GM18951 (cell line): Measurements from ENCODE around the gene CCDC85B.
A peak's percentile ranks its signal among the peaks of the same experiment; 100 is the strongest.

ENCODE experiments used
- POLR2A ChIP-seq: IDR thresholded peaks from 4 replicates; pipeline ENCODE4 v1.6.1; 2011; ENCODE audit warnings: mild to moderate bottlenecking; ENCODE audit not compliant: insufficient read length, insufficient read depth; ENCODE audit errors: extremely low read depth
- in situ Hi-C: fragments of 300-500 bp; cut with MboI; formaldehyde crosslinking; loops from one replicate; pipeline ENCODE4 v1.12.0; 2022; ENCODE audit warnings: low sequenced_read_pairs, mixed read lengths, inconsistent platforms; ENCODE audit not compliant: unreplicated experiment

CCDC85B gene

GRCh38 chr11:65860278-65861164 is 30.0 kb upstream of the CCDC85B start, which contains the start of gene MUS81:
Gene MUS81, plus strand, starts transcription at chr11:65860433. Its CDS starts 321 bp downstream, at chr11:65860754.
- in situ Hi-C loops = no loop called here
- peak; percentile 81 for TF ChIP-seq POLR2A

GRCh38 chr11:65861165-65861505 is 29.3 kb upstream of the CCDC85B start:
- in situ Hi-C loops = no loop called here
- TF ChIP-seq POLR2A = no peak

GRCh38 chr11:65861533-65862183 is 28.8 kb upstream of the CCDC85B start:
- in situ Hi-C loops = no loop called here
- no peak for TF ChIP-seq POLR2A

- in situ Hi-C loops = no loop called here
- TF ChIP-seq POLR2A = no peak
Observed at GRCh38 chr11:65862191-65862735, 28.2 kb upstream of the CCDC85B start.

GRCh38 chr11:65862941-65863888 is 27.3 kb upstream of the CCDC85B start:
- in situ Hi-C loops = no loop called here
- no peak for TF ChIP-seq POLR2A

- in situ Hi-C loops = no loop called here
- no peak for TF ChIP-seq POLR2A
Observed at GRCh38 chr11:65863889-65864705, 26.4 kb upstream of the CCDC85B start.

- no peak for TF ChIP-seq POLR2A
- in situ Hi-C loops = no loop called here
Observed at GRCh38 chr11:65864706-65865471, 25.6 kb upstream of the CCDC85B start.

- in situ Hi-C loops = no loop called here
- no peak for TF ChIP-seq POLR2A
Observed at GRCh38 chr11:65865550-65866172, 24.8 kb upstream of the CCDC85B start.

- no peak for TF ChIP-seq POLR2A
- in situ Hi-C loops = no loop called here
Observed at GRCh38 chr11:65866509-65867283, 23.8 kb upstream of the CCDC85B start.

GRCh38 chr11:65867284-65868071 is 23.0 kb upstream of the CCDC85B start:
- in situ Hi-C loops = no loop called here
- TF ChIP-seq POLR2A = no peak
